ENCODE data around the gene LILRB2.

The LILRB2 gene

DNA sequence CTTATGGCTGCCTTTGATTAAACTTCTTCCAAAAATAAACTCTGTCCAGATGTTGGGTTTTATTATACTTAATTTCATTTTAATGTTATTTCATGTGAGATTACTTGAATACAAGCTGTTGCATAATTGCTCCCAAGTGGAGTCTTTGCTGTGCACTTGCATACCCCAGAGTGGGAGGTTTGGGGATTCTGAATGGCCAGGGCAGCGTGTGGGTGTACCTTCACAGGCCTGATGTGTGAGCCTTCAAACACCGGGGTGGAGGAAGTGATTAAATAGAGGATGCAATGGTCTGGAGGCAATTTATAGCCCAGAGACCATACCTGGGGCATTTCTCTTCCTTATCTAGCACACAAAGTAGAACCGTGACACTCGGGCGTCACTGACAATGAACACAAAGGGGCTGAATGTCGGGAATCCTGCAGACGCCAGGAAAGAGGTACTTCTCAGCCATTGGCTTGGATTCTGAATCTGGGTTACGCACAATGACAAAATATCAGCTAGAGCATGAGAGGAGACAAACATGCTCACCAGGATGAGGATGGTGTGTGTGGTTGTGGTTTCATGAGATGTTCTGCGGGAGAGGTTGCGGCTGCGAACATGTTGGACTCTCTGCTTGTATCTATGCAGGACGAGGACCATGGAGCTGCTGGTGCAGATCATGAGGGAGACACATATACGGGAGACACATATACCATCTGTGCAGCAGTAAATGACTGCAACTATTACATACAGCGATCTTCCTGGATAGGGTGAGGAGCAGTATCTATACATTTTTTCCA, 39.2 kb upstream of the LILRB2 start:
- Histone ChIP-seq H3K9me3 (ENCODE audit: low read depth, low read length) (no peaks in the 10 kb centered on the region), H3K27ac (no peak overlapping the region), H3K9ac (ENCODE audit: insufficient read length) (no peak overlapping the region), H3K36me3 (ENCODE audit: insufficient read depth, low read length) (no peaks in the 10 kb centered on the region), H3K4me3 (no peak overlapping the region)
- DNase-seq (ENCODE audit: low read depth, low spot score): no peak
- no peak for TF ChIP-seq FOXP2 (optimal IDR thresholded peaks at IDR 0.05; ENCODE audit: control extremely low read depth, extremely low read length, insufficient read depth)
- TF ChIP-seq EZH2 (IDR thresholded peaks at IDR 0.05): no peak
- no peak for TF ChIP-seq POLR2AphosphoS5 (IDR thresholded peaks at IDR 0.05; ENCODE audit: borderline replicate concordance, low read depth, low read length)

GRCh38 chr19:54319049-54319448, 38.1 kb upstream of the LILRB2 start:
- no peak for DNase-seq (ENCODE audit: low read depth, low spot score)
- TF ChIP-seq EZH2 (IDR thresholded peaks at IDR 0.05): no peak
- no peak for TF ChIP-seq FOXP2 (optimal IDR thresholded peaks at IDR 0.05; ENCODE audit: control extremely low read depth, extremely low read length, insufficient read depth)
- no peak for TF ChIP-seq POLR2AphosphoS5 (IDR thresholded peaks at IDR 0.05; ENCODE audit: borderline replicate concordance, low read depth, low read length)
- no peaks in the 10 kb centered on the region for H3K36me3 ChIP-seq (ENCODE audit: insufficient read depth, low read length)
- H3K4me3 ChIP-seq: no peak overlapping the region
- no peak overlapping the region for H3K27ac ChIP-seq
- H3K9ac ChIP-seq (ENCODE audit: insufficient read length): no peak overlapping the region
- no peaks in the 10 kb centered on the region for H3K9me3 ChIP-seq (ENCODE audit: low read depth, low read length)

- Histone ChIP-seq H3K27ac (no peak overlapping the region), H3K9me3 (ENCODE audit: low read depth, low read length) (no peaks in the 10 kb centered on the region), H3K36me3 (ENCODE audit: insufficient read depth, low read length) (no peaks in the 10 kb centered on the region), H3K9ac (ENCODE audit: insufficient read length) (no peak overlapping the region), H3K4me3 (no peak overlapping the region)
- no peak for TF ChIP-seq POLR2AphosphoS5 (IDR thresholded peaks at IDR 0.05; ENCODE audit: borderline replicate concordance, low read depth, low read length)
- DNase-seq (ENCODE audit: low read depth, low spot score): no peak
Measured at GRCh38 chr19:54317965-54318240, 37.0 kb upstream of the LILRB2 start.

- Histone ChIP-seq H3K27ac (no peak overlapping the region), H3K36me3 (ENCODE audit: insufficient read depth, low read length) (no peaks in the 10 kb centered on the region), H3K9me3 (ENCODE audit: low read depth, low read length) (no peaks in the 10 kb centered on the region), H3K9ac (ENCODE audit: insufficient read length) (no peak overlapping the region), H3K4me3 (no peak overlapping the region)
- TF ChIP-seq FOXP2 (optimal IDR thresholded peaks at IDR 0.05; ENCODE audit: control extremely low read depth, extremely low read length, insufficient read depth): no peak
- TF ChIP-seq POLR2AphosphoS5 (IDR thresholded peaks at IDR 0.05; ENCODE audit: borderline replicate concordance, low read depth, low read length): no peak
- TF ChIP-seq EZH2 (IDR thresholded peaks at IDR 0.05): no peak
- no peak for DNase-seq (ENCODE audit: low read depth, low spot score)
Measured at GRCh38 chr19:54317108-54317964, 36.4 kb upstream of the LILRB2 start.

- DNase-seq (ENCODE audit: low read depth, low spot score): no peak
- no peak overlapping the region for H3K9ac ChIP-seq (ENCODE audit: insufficient read length)
- no peaks in the 10 kb centered on the region for H3K9me3 ChIP-seq (ENCODE audit: low read depth, low read length)
- TF ChIP-seq EZH2 (IDR thresholded peaks at IDR 0.05) (no peak), FOXP2 (optimal IDR thresholded peaks at IDR 0.05; ENCODE audit: control extremely low read depth, extremely low read length, insufficient read depth) (no peak), POLR2AphosphoS5 (IDR thresholded peaks at IDR 0.05; ENCODE audit: borderline replicate concordance, low read depth, low read length) (no peak)
- H3K36me3 ChIP-seq (ENCODE audit: insufficient read depth, low read length): no peaks in the 10 kb centered on the region
- no peak overlapping the region for H3K27ac ChIP-seq
- no peak overlapping the region for H3K4me3 ChIP-seq
Measured at GRCh38 chr19:54316746-54317107, 35.8 kb upstream of the LILRB2 start.

- no peaks in the 10 kb centered on the region for H3K9me3 ChIP-seq (ENCODE audit: low read depth, low read length)
- no peak overlapping the region for H3K4me3 ChIP-seq
- TF ChIP-seq POLR2AphosphoS5 (IDR thresholded peaks at IDR 0.05; ENCODE audit: borderline replicate concordance, low read depth, low read length) (no peak), FOXP2 (optimal IDR thresholded peaks at IDR 0.05; ENCODE audit: control extremely low read depth, extremely low read length, insufficient read depth) (no peak), EZH2 (IDR thresholded peaks at IDR 0.05) (no peak)
- no peak overlapping the region for H3K27ac ChIP-seq
- no peaks in the 10 kb centered on the region for H3K36me3 ChIP-seq (ENCODE audit: insufficient read depth, low read length)
- no peak for DNase-seq (ENCODE audit: low read depth, low spot score)
- no peak overlapping the region for H3K9ac ChIP-seq (ENCODE audit: insufficient read length)
Measured at GRCh38 chr19:54315956-54316355, 35.0 kb upstream of the LILRB2 start.

GRCh38 chr19:54312436-54313377, 31.8 kb upstream of the LILRB2 start, which contains the start of gene LILRA5:
Gene LILRA5 (minus strand): TSS chr19:54313166. CDS start chr19:54313019, 147 bp downstream.
- Histone ChIP-seq H3K27ac (no peak within 1 kb of the TSS), H3K36me3 (ENCODE audit: insufficient read depth, low read length) (no peaks in the 10 kb centered on the region), H3K9me3 (ENCODE audit: low read depth, low read length) (no peaks in the 10 kb centered on the region), H3K9ac (ENCODE audit: insufficient read length) (no peak within 1 kb of the TSS), H3K4me3 (no peak within 1 kb of the TSS)
- TF ChIP-seq FOXP2 (optimal IDR thresholded peaks at IDR 0.05; ENCODE audit: control extremely low read depth, extremely low read length, insufficient read depth) (no peak), EZH2 (IDR thresholded peaks at IDR 0.05) (no peak), POLR2AphosphoS5 (IDR thresholded peaks at IDR 0.05; ENCODE audit: borderline replicate concordance, low read depth, low read length) (no peak)
- no peak for DNase-seq (ENCODE audit: low read depth, low spot score)

GRCh38 chr19:54312011-54312410, 31.1 kb upstream of the LILRB2 start:
- Histone ChIP-seq H3K9ac (ENCODE audit: insufficient read length) (no peak overlapping the region), H3K36me3 (ENCODE audit: insufficient read depth, low read length) (no peaks in the 10 kb centered on the region), H3K4me3 (no peak overlapping the region), H3K9me3 (ENCODE audit: low read depth, low read length) (no peaks in the 10 kb centered on the region), H3K27ac (no peak overlapping the region)
- no peak for DNase-seq (ENCODE audit: low read depth, low spot score)
- TF ChIP-seq EZH2 (IDR thresholded peaks at IDR 0.05): no peak
- no peak for TF ChIP-seq FOXP2 (optimal IDR thresholded peaks at IDR 0.05; ENCODE audit: control extremely low read depth, extremely low read length, insufficient read depth)
- TF ChIP-seq POLR2AphosphoS5 (IDR thresholded peaks at IDR 0.05; ENCODE audit: borderline replicate concordance, low read depth, low read length): no peak

Measured in SK-N-MC (cell line).